ENCODE measurements around the gene RPL37.

The RPL37 gene

GRCh38 chr5:40780199-40780598 lies 54.8 kb downstream of the RPL37 start:
- no peaks in the 10 kb centered on the region for H3K9me3 Mint-ChIP-seq
- H3K4me1 Mint-ChIP-seq (ENCODE audit: low read depth) = peaks cover 25% of the 10 kb centered on the region
- no peak overlapping the region for H3K4me3 Mint-ChIP-seq
- H3K36me3 Mint-ChIP-seq (ENCODE audit: low read depth) = peaks cover 21% of the 10 kb centered on the region
- no peaks in the 10 kb centered on the region for H3K27me3 Mint-ChIP-seq
- no peak overlapping the region for H3K27ac Mint-ChIP-seq
- intact Hi-C loops (cut with micrococcal nuclease) = no loop called here

DNA sequence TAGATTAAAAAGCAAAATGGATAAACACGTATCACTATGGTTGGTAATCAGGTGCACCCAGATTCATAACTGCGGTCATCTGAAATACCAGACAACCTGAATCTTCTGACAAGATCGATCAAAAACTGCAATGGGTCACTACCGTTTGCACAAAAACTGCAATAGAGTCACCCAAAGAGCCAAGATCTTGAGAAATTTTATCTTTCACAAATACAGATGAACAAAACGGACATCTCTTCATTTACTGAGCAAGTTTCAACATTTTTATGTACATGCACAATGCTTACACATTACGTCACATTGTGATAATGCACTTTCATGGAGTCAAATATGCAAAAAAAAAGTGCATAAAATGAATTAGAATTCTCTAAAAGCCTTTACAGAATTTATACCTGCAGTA lies 55.5 kb downstream of the RPL37 start:
- peaks cover 25% of the 10 kb centered on the region for H3K4me1 Mint-ChIP-seq (ENCODE audit: low read depth)
- H3K36me3 Mint-ChIP-seq (ENCODE audit: low read depth) = peaks cover 28% of the 10 kb centered on the region
- H3K9me3 Mint-ChIP-seq = no peaks in the 10 kb centered on the region
- H3K27ac Mint-ChIP-seq = no peak overlapping the region
- H3K27me3 Mint-ChIP-seq = no peaks in the 10 kb centered on the region
- intact Hi-C loops (cut with micrococcal nuclease) = no loop called here
- H3K4me3 Mint-ChIP-seq = no peak overlapping the region

- Mint-ChIP-seq H3K27me3 (no peaks in the 10 kb centered on the region), H3K27ac (no peak overlapping the region), H3K9me3 (no peaks in the 10 kb centered on the region), H3K36me3 (ENCODE audit: low read depth) (peaks cover 36% of the 10 kb centered on the region), H3K4me3 (no peak overlapping the region), H3K4me1 (ENCODE audit: low read depth) (peaks cover 25% of the 10 kb centered on the region)
- intact Hi-C loops (cut with micrococcal nuclease) = no loop called here
These were observed 56.9 kb downstream of the RPL37 start for GRCh38 chr5:40778133-40778532.

- H3K27me3 Mint-ChIP-seq = no peaks in the 10 kb centered on the region
- H3K4me1 Mint-ChIP-seq (ENCODE audit: low read depth) = peaks cover 16% of the 10 kb centered on the region
- no peak overlapping the region for H3K4me3 Mint-ChIP-seq
- no peak overlapping the region for H3K27ac Mint-ChIP-seq
- no peaks in the 10 kb centered on the region for H3K9me3 Mint-ChIP-seq
- H3K36me3 Mint-ChIP-seq (ENCODE audit: low read depth) = peaks cover 42% of the 10 kb centered on the region
- intact Hi-C loops (cut with micrococcal nuclease) = no loop called here
These were observed 58.4 kb downstream of the RPL37 start for GRCh38 chr5:40776658-40776977.

- Mint-ChIP-seq H3K36me3 (ENCODE audit: low read depth) (peaks cover 47% of the 10 kb centered on the region), H3K4me1 (ENCODE audit: low read depth) (peaks cover 16% of the 10 kb centered on the region), H3K27me3 (no peaks in the 10 kb centered on the region), H3K9me3 (no peaks in the 10 kb centered on the region), H3K27ac (no peak overlapping the region), H3K4me3 (no peak overlapping the region)
- intact Hi-C loops (cut with micrococcal nuclease) = no loop called here
These were observed 59.0 kb downstream of the RPL37 start for GRCh38 chr5:40775846-40776657.

Measured in dendritic cell treated with granulocyte-macrophage colony-stimulating factor and Interleukin-4, amounts not matched to agents 40 ng/mL and 50 ng/mL, for 4 days (primary cell).